ENCODE data around the gene FRMD4A. TPM values are rescaled to one million over a fixed set of nuclear protein-coding genes. Genes with fewer than 3 reads are reported as not detected.

Gene FRMD4A
- polyA plus RNA-seq, 1 of the 3 experiments (the other 2 are of a cell fraction): 37.7 TPM

DNA sequence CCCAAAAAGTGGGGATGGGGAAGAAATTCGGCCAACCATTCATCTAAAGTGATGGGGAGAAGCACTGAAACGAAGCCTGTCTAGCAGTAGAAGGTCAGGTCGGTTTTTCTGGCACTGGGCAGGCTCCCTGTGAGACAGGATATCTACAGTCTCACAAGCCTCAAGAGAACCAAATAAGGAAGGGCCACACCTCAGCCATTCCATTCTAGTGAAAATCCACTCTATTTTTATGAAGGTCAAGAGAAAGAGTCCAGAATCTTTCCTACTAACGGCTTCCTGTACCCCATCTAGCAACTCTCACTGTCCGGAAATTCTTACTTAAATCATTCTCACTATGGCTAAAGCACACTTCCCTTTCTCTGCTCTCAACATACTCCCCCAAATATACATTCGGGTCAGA is 476.9 kb downstream of the FRMD4A start (continued):
- TF ChIP-seq MEF2A (IDR thresholded peaks at IDR 0.05; ENCODE audit: borderline replicate concordance, low read depth) (no peak), TAF1 (IDR thresholded peaks at IDR 0.05; ENCODE audit: borderline replicate concordance, low read depth, low read length) (no peak), NFIC (IDR thresholded peaks at IDR 0.05; ENCODE audit: borderline replicate concordance) (no peak)

- CTCF ChIA-PET: interaction anchor here (1.1 kb wide), 1 partner anchor 39 kb away, joined by 4 read pairs; no protein-coding TSS in a partner anchor
- Histone ChIP-seq H3K79me2 (ENCODE audit: insufficient read depth) (peaks cover 94% of the 10 kb centered on the region), H2AFZ (ENCODE audit: low read depth) (no peak overlapping the region), H3F3A (replicated peaks; ENCODE audit: insufficient read depth) (no peaks in the 10 kb centered on the region), H3K4me3 (ENCODE audit: low read depth in 2 of 2, low read length in 1 of 2) (no peak overlapping the region), H3K4me1 (ENCODE audit: control insufficient read depth in 1 of 2, insufficient read depth in 2 of 2, low read depth in 1 of 2, low read length in 1 of 2) (peaks cover 4 to 11% of the 10 kb centered on the region in 2 experiments; a peak in 3 of 4 replicates), H3K36me3 (replicated peaks in 1 of 2; ENCODE audit: control insufficient read depth in 1 of 2, insufficient read depth in 2 of 2, low read length in 1 of 2) (peaks cover 3 to 32% of the 10 kb centered on the region in 2 experiments), H4K20me1 (ENCODE audit: insufficient read depth) (peaks cover 5% of the 10 kb centered on the region), H3K9me2 (no peaks in the 10 kb centered on the region), H3K27ac (ENCODE audit: low read depth in 2 of 2, low read length in 1 of 2) (peak overlapping the region in 1 of 2 experiments; percentile 37; a peak in 1 of 4 replicates), H3K9me3 (no peaks in the 10 kb centered on the region), H3K27me3 (ENCODE audit: insufficient read depth) (no peaks in the 10 kb centered on the region), H3K9ac (no peak overlapping the region), H3K4me2 (no peak overlapping the region)
- TF ChIP-seq FOXM1 (IDR thresholded peaks at IDR 0.05; ENCODE audit: low read depth): no peak
- no peak for TF ChIP-seq MXI1 (IDR thresholded peaks at IDR 0.05; ENCODE audit: low read depth, low read length)
- TF ChIP-seq FOSL2 (IDR thresholded peaks at IDR 0.05; ENCODE audit: borderline replicate concordance, low read depth): no peak
- no peak for TF ChIP-seq REST (IDR thresholded peaks at IDR 0.05; ENCODE audit: low read depth, low read length)
- TF ChIP-seq GATA2 (CRISPR knock-in tag; IDR thresholded peaks at IDR 0.05): no peak
- no peak for TF ChIP-seq GABPA (IDR thresholded peaks at IDR 0.05; ENCODE audit: low read depth)
- no peak for TF ChIP-seq YY1 (IDR thresholded peaks at IDR 0.05; ENCODE audit: low read depth)
- TF ChIP-seq CHD2 (IDR thresholded peaks at IDR 0.05; ENCODE audit: low read length, partially characterized antibody): no peak
- TF ChIP-seq RFX5 (IDR thresholded peaks at IDR 0.05; ENCODE audit: low read length): no peak
- TF ChIP-seq EZH2phosphoT487 (IDR thresholded peaks at IDR 0.05; ENCODE audit: borderline replicate concordance, low read depth): no peak
- no peak for TF ChIP-seq NFIC (IDR thresholded peaks at IDR 0.05; ENCODE audit: borderline replicate concordance)
- TF ChIP-seq, protein P1, sequence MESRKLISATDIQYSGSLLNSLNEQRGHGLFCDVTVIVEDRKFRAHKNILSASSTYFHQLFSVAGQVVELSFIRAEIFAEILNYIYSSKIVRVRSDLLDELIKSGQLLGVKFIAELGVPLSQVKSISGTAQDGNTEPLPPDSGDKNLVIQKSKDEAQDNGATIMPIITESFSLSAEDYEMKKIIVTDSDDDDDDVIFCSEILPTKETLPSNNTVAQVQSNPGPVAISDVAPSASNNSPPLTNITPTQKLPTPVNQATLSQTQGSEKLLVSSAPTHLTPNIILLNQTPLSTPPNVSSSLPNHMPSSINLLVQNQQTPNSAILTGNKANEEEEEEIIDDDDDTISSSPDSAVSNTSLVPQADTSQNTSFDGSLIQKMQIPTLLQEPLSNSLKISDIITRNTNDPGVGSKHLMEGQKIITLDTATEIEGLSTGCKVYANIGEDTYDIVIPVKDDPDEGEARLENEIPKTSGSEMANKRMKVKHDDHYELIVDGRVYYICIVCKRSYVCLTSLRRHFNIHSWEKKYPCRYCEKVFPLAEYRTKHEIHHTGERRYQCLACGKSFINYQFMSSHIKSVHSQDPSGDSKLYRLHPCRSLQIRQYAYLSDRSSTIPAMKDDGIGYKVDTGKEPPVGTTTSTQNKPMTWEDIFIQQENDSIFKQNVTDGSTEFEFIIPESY (IDR thresholded peaks at IDR 0.05; ENCODE audit: borderline replicate concordance, low read depth): no peak
- TF ChIP-seq, protein P2, sequence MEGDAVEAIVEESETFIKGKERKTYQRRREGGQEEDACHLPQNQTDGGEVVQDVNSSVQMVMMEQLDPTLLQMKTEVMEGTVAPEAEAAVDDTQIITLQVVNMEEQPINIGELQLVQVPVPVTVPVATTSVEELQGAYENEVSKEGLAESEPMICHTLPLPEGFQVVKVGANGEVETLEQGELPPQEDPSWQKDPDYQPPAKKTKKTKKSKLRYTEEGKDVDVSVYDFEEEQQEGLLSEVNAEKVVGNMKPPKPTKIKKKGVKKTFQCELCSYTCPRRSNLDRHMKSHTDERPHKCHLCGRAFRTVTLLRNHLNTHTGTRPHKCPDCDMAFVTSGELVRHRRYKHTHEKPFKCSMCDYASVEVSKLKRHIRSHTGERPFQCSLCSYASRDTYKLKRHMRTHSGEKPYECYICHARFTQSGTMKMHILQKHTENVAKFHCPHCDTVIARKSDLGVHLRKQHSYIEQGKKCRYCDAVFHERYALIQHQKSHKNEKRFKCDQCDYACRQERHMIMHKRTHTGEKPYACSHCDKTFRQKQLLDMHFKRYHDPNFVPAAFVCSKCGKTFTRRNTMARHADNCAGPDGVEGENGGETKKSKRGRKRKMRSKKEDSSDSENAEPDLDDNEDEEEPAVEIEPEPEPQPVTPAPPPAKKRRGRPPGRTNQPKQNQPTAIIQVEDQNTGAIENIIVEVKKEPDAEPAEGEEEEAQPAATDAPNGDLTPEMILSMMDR (IDR thresholded peaks at IDR 0.05): no peak
- TF ChIP-seq SMC3 (IDR thresholded peaks at IDR 0.05; ENCODE audit: low read depth, low read length): no peak
- TF ChIP-seq, protein P3, sequence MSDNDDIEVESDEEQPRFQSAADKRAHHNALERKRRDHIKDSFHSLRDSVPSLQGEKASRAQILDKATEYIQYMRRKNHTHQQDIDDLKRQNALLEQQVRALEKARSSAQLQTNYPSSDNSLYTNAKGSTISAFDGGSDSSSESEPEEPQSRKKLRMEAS (IDR thresholded peaks at IDR 0.05; ENCODE audit: low read depth): no peak
- no peak for TF ChIP-seq RAD21 (IDR thresholded peaks at IDR 0.05; ENCODE audit: low read length)
- no peak for TF ChIP-seq ELF1 (IDR thresholded peaks at IDR 0.05)
- TF ChIP-seq, protein P4, sequence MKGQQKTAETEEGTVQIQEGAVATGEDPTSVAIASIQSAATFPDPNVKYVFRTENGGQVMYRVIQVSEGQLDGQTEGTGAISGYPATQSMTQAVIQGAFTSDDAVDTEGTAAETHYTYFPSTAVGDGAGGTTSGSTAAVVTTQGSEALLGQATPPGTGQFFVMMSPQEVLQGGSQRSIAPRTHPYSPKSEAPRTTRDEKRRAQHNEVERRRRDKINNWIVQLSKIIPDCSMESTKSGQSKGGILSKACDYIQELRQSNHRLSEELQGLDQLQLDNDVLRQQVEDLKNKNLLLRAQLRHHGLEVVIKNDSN (IDR thresholded peaks at IDR 0.05; ENCODE audit: borderline replicate concordance, low read depth): no peak
- no peak for TF ChIP-seq RCOR1 (IDR thresholded peaks at IDR 0.05; ENCODE audit: low read length)
- DNase-seq: no peak
- 92% methylated on average over 5 of the region's 5 CpGs for WGBS (ENCODE audit: low lambda C conversion rate)
- POLR2A ChIA-PET: no interaction called here
Measured at GRCh38 chr10:13852872-13853271, 477.9 kb downstream of the FRMD4A start.
